Osteocyte (in vitro differentiated cells): ENCODE results near the gene NGB. TPM values are rescaled to one million over a fixed set of nuclear protein-coding genes. Genes with fewer than 3 reads are reported as not detected.
"Not testable (repeated sequence)": the region's sequence is repeated elsewhere in the genome, so short reads cannot be mapped to it uniquely, and the experiment has no call there.

Source experiments
- DNase-seq: peaks from one replicate; pipeline ENCODE4 v3.0.0; 2021; ENCODE audit warnings: mixed read lengths; ENCODE audit not compliant: unreplicated experiment; ENCODE audit errors: extremely low spot score
- H3K27ac Mint-ChIP-seq: one replicate; pipeline ENCODE4 v1.8.0; 2021; ENCODE audit warnings: mild to moderate bottlenecking, mixed read lengths; ENCODE audit not compliant: unreplicated experiment
- H3K27me3 Mint-ChIP-seq: one replicate; pipeline ENCODE4 v1.8.0; 2021; ENCODE audit warnings: mixed read lengths; ENCODE audit not compliant: unreplicated experiment
- H3K36me3 Mint-ChIP-seq: one replicate; pipeline ENCODE4 v1.8.0; 2021; ENCODE audit warnings: mixed read lengths; ENCODE audit not compliant: unreplicated experiment
- H3K4me1 Mint-ChIP-seq: one replicate; pipeline ENCODE4 v1.8.0; 2021; ENCODE audit warnings: mixed read lengths; ENCODE audit not compliant: unreplicated experiment
- H3K4me3 Mint-ChIP-seq: one replicate; pipeline ENCODE4 v1.8.0; 2021; ENCODE audit warnings: mild to moderate bottlenecking, moderate library complexity, mixed read lengths; ENCODE audit not compliant: unreplicated experiment
- H3K9me3 Mint-ChIP-seq: one replicate; pipeline ENCODE4 v1.8.0; 2021; ENCODE audit warnings: mixed read lengths; ENCODE audit not compliant: unreplicated experiment
- total RNA-seq: library from RNA; stranded (reverse); gene quantifications from 2 replicates; pipeline ENCODE4 v1.2.1, GENCODE V29; 2021
- TF ChIP-seq, protein P1 (sequence below): fragments of 200-600 bp; sonication (generic); IDR thresholded peaks from 2 replicates; pipeline ENCODE4 v1.5.0; 2021; ENCODE audit warnings: antibody characterized with exemption, mild to moderate bottlenecking, moderate library complexity

The NGB gene
- total RNA-seq, 1 donor from 2014 or later = not detected

GRCh38 chr14:77284066-77284465, 13.1 kb upstream of the NGB start:
- H3K27me3 Mint-ChIP-seq = no peaks in the 10 kb centered on the region
- H3K4me1 Mint-ChIP-seq = no peaks in the 10 kb centered on the region
- H3K27ac Mint-ChIP-seq = no peak overlapping the region
- H3K9me3 Mint-ChIP-seq = no peaks in the 10 kb centered on the region
- no peak for DNase-seq
- H3K36me3 Mint-ChIP-seq = peaks cover 28% of the 10 kb centered on the region
- TF ChIP-seq, protein P1, sequence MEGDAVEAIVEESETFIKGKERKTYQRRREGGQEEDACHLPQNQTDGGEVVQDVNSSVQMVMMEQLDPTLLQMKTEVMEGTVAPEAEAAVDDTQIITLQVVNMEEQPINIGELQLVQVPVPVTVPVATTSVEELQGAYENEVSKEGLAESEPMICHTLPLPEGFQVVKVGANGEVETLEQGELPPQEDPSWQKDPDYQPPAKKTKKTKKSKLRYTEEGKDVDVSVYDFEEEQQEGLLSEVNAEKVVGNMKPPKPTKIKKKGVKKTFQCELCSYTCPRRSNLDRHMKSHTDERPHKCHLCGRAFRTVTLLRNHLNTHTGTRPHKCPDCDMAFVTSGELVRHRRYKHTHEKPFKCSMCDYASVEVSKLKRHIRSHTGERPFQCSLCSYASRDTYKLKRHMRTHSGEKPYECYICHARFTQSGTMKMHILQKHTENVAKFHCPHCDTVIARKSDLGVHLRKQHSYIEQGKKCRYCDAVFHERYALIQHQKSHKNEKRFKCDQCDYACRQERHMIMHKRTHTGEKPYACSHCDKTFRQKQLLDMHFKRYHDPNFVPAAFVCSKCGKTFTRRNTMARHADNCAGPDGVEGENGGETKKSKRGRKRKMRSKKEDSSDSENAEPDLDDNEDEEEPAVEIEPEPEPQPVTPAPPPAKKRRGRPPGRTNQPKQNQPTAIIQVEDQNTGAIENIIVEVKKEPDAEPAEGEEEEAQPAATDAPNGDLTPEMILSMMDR = no peak
- no peak overlapping the region for H3K4me3 Mint-ChIP-seq

GRCh38 chr14:77281852-77282410, 10.9 kb upstream of the NGB start:
- DNase-seq = no peak
- peaks cover 35% of the 10 kb centered on the region for H3K36me3 Mint-ChIP-seq
- TF ChIP-seq, protein P1 = no peak
- no peak overlapping the region for H3K27ac Mint-ChIP-seq
- H3K4me1 Mint-ChIP-seq = no peaks in the 10 kb centered on the region
- no peaks in the 10 kb centered on the region for H3K27me3 Mint-ChIP-seq
- H3K9me3 Mint-ChIP-seq = no peaks in the 10 kb centered on the region
- no peak overlapping the region for H3K4me3 Mint-ChIP-seq

DNA sequence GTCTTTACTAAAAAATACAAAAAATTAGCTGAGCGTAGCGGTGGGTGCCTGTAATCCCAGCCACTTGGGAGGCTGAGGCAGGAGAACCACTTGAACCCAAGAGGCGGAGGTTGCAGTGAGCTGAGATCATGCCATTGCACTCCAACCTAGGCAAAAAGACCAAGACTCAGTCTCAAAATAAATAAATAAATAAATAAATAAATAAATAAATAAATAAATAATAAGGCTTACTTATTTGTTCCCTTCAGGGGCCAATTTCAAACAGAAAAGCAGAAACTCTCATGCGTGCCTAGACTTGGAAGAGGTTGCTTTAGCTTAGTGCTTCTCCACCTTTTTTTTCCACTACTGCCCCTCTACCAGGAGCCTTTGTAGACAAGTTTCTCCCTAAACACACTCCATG, 9.9 kb upstream of the NGB start:
- peaks cover 33% of the 10 kb centered on the region for H3K36me3 Mint-ChIP-seq
- not testable (repeated sequence) for DNase-seq, H3K27me3 Mint-ChIP-seq, H3K4me1 Mint-ChIP-seq, H3K27ac Mint-ChIP-seq, H3K9me3 Mint-ChIP-seq, H3K4me3 Mint-ChIP-seq

GRCh38 chr14:77279719-77280118, 8.7 kb upstream of the NGB start:
- TF ChIP-seq, protein P1 = no peak
- H3K9me3 Mint-ChIP-seq = no peaks in the 10 kb centered on the region
- H3K27ac Mint-ChIP-seq = no peak overlapping the region
- H3K4me3 Mint-ChIP-seq = no peak overlapping the region
- H3K36me3 Mint-ChIP-seq = peaks cover 22% of the 10 kb centered on the region
- DNase-seq = no peak
- H3K27me3 Mint-ChIP-seq = no peaks in the 10 kb centered on the region
- no peaks in the 10 kb centered on the region for H3K4me1 Mint-ChIP-seq

DNA sequence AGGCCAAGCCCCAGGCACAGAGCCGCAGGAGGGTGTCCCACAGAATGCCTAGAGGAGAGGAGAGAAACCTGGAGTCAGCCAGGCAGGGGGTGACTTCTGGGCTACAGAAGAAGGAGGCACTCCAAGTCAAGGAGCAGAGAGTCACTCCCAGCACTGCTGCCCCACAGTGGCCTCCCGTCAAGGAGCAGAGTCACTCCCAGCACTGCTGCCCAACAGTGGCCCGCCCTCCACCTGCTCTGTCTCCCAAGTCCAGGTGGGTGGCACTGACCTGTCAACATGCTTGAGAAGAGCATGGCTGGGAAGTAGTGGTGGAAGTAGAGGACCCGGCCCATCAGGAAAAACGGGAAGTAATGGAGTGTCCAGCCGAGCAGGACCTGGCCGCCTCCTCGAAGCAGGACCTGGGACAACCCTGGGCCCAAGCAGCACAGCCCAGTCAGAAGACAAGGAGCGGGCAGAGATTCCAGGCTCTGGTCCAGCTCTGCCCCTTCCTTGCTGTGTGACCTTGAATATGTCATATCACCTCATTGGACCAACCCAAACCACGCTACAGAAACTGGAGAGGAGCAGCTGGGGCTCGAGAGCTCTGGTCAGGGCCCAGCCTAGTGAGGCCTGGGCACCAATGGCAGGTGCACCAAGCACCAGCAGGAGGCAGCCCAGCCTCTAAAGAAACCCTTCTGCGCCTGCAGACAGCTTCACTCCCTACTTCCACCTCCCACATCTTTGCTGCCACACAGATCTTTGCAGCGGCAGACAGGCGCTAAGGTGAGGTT, 7.6 kb upstream of the NGB start:
- Mint-ChIP-seq H3K27me3 (no peaks in the 10 kb centered on the region), H3K4me3 (no peak overlapping the region), H3K27ac (no peak overlapping the region), H3K4me1 (no peaks in the 10 kb centered on the region), H3K36me3 (peaks cover 20% of the 10 kb centered on the region), H3K9me3 (no peaks in the 10 kb centered on the region)
- TF ChIP-seq, protein P1 = no peak
- DNase-seq = no peak
